K562 (cell line): ENCODE data around the gene UBAP1L. TPM values are rescaled to one million over a fixed set of nuclear protein-coding genes. Genes with fewer than 3 reads are reported as not detected.
A peak's percentile ranks its signal among the peaks of the same experiment; 100 is the strongest.

Experiments
- JUN ChIP-seq, 2 experiments: sonication (generic) in 1 of 2; formaldehyde crosslinking in 1 of 2; IDR thresholded peaks; 2 replicates each; pipeline versions ENCODE4 v1.6.1 to v1.8.0; 2012 to 2022; ENCODE audit warnings: borderline replicate concordance in 2 of 2, mild to moderate bottlenecking in 2 of 2, improper control_type of control experiment in 1 of 2, low read depth in 1 of 2, low read length in 1 of 2, missing genetic modification reagents in 1 of 2
- RAD21 ChIP-seq, 2 experiments: fragments of 250-450 bp in 1 of 2; fragments of 450-650 bp in 1 of 2; sonication (Bioruptor Pico) in 1 of 2; formaldehyde crosslinking in 1 of 2; IDR thresholded peaks in 1 of 2; conservative IDR thresholded peaks in 1 of 2; 2 replicates each; pipeline versions ENCODE4 v1.4.0 to v1.8.0; 2020 to 2022; ENCODE audit warnings: mild to moderate bottlenecking in 2 of 2, moderate library complexity in 1 of 2
- STAG1 ChIP-seq: sonication (generic); formaldehyde crosslinking; IDR thresholded peaks from 2 replicates; pipeline ENCODE4 v1.5.0; 2020; ENCODE audit warnings: missing genetic modification reagents, borderline replicate concordance
- polyA plus RNA-seq, 8 experiments: library from polyadenylated mRNA; depleted of rRNA in 4 of 8; stranded (reverse) in 5 of 8; unstranded in 3 of 8; fragments of >200 nt; fragmentation: Nextera tagmentation in 2 of 8; fragmentation: Illumina TruSeq in 1 of 8; extraction: Ambion mirVana in 2 of 8; extraction: Trizol in 1 of 8; gene quantifications; 2 replicates each; pipeline versions ENCODE4 v1.2.1 to v1.2.3, GENCODE V29; 2011 to 2014; ENCODE audit warnings: inconsistent platforms in 1 of 8, missing spikeins in 1 of 8
- total RNA-seq, 7 experiments: library from RNA; depleted of rRNA in 6 of 7; stranded (reverse); fragments of >200 nt in 6 of 7; fragmentation: Illumina TruSeq in 2 of 7; extraction: Trizol in 2 of 7; gene quantifications; 2 replicates each; pipeline versions ENCODE4 v1.2.1 to v1.2.3, GENCODE V29; 2011 to 2021; ENCODE audit warnings: low replicate concordance in 1 of 7
- TF ChIP-seq, protein P1 (sequence below): fragments of 450-650 bp; IDR thresholded peaks from one replicate; pipeline ENCODE4 v1.6.1; 2018; ENCODE audit warnings: mild to moderate bottlenecking, moderate library complexity; ENCODE audit not compliant: partially characterized antibody
- TF ChIP-seq, protein P2 (sequence below), 3 experiments: IDR thresholded peaks in 2 of 3; conservative IDR thresholded peaks in 1 of 3; 2 replicates each; pipeline ENCODE4 v1.5.1; 2011 to 2012; ENCODE audit warnings: low read length in 3 of 3, mild to moderate bottlenecking in 3 of 3, control low read depth in 2 of 3, improper control_type of control experiment in 1 of 3, inconsistent platforms in 1 of 3, low read depth in 1 of 3, mixed read lengths in 1 of 3, moderate library complexity in 1 of 3; ENCODE audit not compliant: insufficient read depth in 2 of 3
- TF ChIP-seq, protein P3 (sequence below): IDR thresholded peaks from 2 replicates; pipeline ENCODE4 v1.6.1; 2011; ENCODE audit warnings: borderline replicate concordance, low read depth, mild to moderate bottlenecking, moderate library complexity, low read length; ENCODE audit not compliant: insufficient read depth, poor library complexity, severe bottlenecking

The UBAP1L gene
- total and polyA plus RNA-seq, 9 of the 15 experiments (the other 6 are each of a cell fraction or from before 2014, with no cell fraction given), result 0.16 to 0.71 (median 0.41) TPM; not detected in 2

DNA sequence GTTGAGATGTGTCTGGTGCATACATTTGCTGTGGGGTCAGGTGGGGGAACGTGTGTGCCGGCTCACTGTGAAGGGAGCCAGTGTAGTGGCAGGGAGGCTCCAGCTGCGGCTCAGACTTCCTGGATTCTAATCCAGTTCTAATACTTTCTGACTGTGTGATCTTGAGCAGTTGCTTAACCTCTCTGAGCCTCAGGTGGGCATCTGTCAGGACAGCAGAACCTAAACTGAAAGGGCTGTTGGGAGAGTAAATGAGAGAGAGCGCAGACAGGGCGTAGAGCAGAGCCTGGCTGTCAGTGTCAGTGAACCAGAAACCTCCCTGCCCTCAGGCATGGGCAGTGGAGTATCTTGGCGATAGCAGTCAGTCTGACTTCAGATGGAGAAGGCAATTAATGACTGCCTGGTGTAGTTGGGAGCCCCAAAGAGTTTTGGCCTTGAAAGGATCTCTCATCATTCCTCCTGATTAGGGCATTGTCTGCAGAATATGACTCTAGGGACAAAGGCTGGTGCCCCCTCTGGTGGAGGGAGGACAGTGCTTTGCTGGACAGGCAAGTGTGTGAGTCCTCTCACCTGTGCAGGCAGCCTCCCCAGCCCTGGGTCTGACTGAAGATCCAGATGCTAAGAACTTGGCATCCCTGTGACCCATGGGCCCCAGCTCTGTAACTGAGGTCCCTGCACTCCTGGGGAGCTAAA is 28.9 kb downstream of the UBAP1L start (continued):
- TF ChIP-seq, protein P1, sequence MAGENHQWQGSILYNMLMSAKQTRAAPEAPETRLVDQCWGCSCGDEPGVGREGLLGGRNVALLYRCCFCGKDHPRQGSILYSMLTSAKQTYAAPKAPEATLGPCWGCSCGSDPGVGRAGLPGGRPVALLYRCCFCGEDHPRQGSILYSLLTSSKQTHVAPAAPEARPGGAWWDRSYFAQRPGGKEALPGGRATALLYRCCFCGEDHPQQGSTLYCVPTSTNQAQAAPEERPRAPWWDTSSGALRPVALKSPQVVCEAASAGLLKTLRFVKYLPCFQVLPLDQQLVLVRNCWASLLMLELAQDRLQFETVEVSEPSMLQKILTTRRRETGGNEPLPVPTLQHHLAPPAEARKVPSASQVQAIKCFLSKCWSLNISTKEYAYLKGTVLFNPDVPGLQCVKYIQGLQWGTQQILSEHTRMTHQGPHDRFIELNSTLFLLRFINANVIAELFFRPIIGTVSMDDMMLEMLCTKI, result no peak
- TF ChIP-seq, protein P2, sequence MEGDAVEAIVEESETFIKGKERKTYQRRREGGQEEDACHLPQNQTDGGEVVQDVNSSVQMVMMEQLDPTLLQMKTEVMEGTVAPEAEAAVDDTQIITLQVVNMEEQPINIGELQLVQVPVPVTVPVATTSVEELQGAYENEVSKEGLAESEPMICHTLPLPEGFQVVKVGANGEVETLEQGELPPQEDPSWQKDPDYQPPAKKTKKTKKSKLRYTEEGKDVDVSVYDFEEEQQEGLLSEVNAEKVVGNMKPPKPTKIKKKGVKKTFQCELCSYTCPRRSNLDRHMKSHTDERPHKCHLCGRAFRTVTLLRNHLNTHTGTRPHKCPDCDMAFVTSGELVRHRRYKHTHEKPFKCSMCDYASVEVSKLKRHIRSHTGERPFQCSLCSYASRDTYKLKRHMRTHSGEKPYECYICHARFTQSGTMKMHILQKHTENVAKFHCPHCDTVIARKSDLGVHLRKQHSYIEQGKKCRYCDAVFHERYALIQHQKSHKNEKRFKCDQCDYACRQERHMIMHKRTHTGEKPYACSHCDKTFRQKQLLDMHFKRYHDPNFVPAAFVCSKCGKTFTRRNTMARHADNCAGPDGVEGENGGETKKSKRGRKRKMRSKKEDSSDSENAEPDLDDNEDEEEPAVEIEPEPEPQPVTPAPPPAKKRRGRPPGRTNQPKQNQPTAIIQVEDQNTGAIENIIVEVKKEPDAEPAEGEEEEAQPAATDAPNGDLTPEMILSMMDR (IDR thresholded peaks at IDR 0.05 in 2 of 3, conservative IDR thresholded peaks at IDR 0.05 in 1 of 3; ENCODE audit: insufficient read depth in 2 of 3, low read depth in 1 of 3, low read length in 3 of 3), result peak; percentile 66 to 73 (median 73)
- TF ChIP-seq RAD21 (CRISPR knock-in tag; conservative IDR thresholded peaks at IDR 0.05 in 1 of 2, IDR thresholded peaks at IDR 0.05 in 1 of 2) (peak in 1 of 2 experiments; percentile 53; a peak in 2 of 4 replicates), STAG1 (CRISPR knock-in tag) (peak; percentile 33; the same call in 1 of the 2 replicates), JUN (IDR thresholded peaks at IDR 0.05; ENCODE audit: borderline replicate concordance, low read depth, low read length) (no peak), JUN (CRISPR knock-in tag; IDR thresholded peaks at IDR 0.05; ENCODE audit: borderline replicate concordance) (no peak)
- TF ChIP-seq, protein P3, sequence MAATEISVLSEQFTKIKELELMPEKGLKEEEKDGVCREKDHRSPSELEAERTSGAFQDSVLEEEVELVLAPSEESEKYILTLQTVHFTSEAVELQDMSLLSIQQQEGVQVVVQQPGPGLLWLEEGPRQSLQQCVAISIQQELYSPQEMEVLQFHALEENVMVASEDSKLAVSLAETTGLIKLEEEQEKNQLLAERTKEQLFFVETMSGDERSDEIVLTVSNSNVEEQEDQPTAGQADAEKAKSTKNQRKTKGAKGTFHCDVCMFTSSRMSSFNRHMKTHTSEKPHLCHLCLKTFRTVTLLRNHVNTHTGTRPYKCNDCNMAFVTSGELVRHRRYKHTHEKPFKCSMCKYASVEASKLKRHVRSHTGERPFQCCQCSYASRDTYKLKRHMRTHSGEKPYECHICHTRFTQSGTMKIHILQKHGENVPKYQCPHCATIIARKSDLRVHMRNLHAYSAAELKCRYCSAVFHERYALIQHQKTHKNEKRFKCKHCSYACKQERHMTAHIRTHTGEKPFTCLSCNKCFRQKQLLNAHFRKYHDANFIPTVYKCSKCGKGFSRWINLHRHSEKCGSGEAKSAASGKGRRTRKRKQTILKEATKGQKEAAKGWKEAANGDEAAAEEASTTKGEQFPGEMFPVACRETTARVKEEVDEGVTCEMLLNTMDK, result peak; percentile 28
